ENCODE results near the gene BATF2. TPM values are rescaled to one million over a fixed set of nuclear protein-coding genes. Genes with fewer than 3 reads are reported as not detected.

The BATF2 gene
- total and polyA plus RNA-seq, 4 donors, result 0.51 to 3.2 (median 1.4) TPM

- no peaks in the 10 kb centered on the region for H3K9me3 ChIP-seq (ENCODE audit: control insufficient read depth in 4 of 4, low read length in 3 of 4)
- 81% methylated on average over 1 of the region's 1 CpG for WGBS
- no peak overlapping the region for H3K9ac ChIP-seq (ENCODE audit: low read depth in 1 of 2, low read length in 2 of 2)
- no peaks in the 10 kb centered on the region for H3K27me3 ChIP-seq (ENCODE audit: control insufficient read depth in 4 of 4, insufficient read depth in 4 of 4, low read length in 3 of 4)
- peaks cover 0 to 22% (median 13%) of the 10 kb centered on the region in 4 donors for H3K4me1 ChIP-seq (ENCODE audit: control insufficient read depth in 4 of 4, insufficient read depth in 4 of 4, low read length in 3 of 4)
- no peaks in the 10 kb centered on the region for H3K36me3 ChIP-seq (ENCODE audit: control insufficient read depth in 4 of 4, insufficient read depth in 3 of 4, low read depth in 1 of 4, low read length in 3 of 4)
- no peak overlapping the region for H3K27ac ChIP-seq (ENCODE audit: low read depth in 1 of 2, low read length in 2 of 2)
- TF ChIP-seq RXRA (IDR thresholded peaks at IDR 0.05) (no peak), NR2F2 (IDR thresholded peaks at IDR 0.05) (no peak), TAF1 (conservative IDR thresholded peaks at IDR 0.05) (no peak), EGR1 (IDR thresholded peaks at IDR 0.05; ENCODE audit: low read depth in 2 of 2) (no peak), FOXA2 (IDR thresholded peaks at IDR 0.05) (no peak), FOXA1 (IDR thresholded peaks at IDR 0.05) (no peak), GABPA (IDR thresholded peaks at IDR 0.05 in 1 of 2, conservative IDR thresholded peaks at IDR 0.05 in 1 of 2) (no peak), HNF4A (conservative IDR thresholded peaks at IDR 0.05) (no peak), RAD21 (IDR thresholded peaks at IDR 0.05) (no peak)
- TF ChIP-seq, protein P1, sequence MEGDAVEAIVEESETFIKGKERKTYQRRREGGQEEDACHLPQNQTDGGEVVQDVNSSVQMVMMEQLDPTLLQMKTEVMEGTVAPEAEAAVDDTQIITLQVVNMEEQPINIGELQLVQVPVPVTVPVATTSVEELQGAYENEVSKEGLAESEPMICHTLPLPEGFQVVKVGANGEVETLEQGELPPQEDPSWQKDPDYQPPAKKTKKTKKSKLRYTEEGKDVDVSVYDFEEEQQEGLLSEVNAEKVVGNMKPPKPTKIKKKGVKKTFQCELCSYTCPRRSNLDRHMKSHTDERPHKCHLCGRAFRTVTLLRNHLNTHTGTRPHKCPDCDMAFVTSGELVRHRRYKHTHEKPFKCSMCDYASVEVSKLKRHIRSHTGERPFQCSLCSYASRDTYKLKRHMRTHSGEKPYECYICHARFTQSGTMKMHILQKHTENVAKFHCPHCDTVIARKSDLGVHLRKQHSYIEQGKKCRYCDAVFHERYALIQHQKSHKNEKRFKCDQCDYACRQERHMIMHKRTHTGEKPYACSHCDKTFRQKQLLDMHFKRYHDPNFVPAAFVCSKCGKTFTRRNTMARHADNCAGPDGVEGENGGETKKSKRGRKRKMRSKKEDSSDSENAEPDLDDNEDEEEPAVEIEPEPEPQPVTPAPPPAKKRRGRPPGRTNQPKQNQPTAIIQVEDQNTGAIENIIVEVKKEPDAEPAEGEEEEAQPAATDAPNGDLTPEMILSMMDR (IDR thresholded peaks at IDR 0.05; ENCODE audit: low read depth, low read length, missing input control), result no peak
- TF ChIP-seq, protein P2, sequence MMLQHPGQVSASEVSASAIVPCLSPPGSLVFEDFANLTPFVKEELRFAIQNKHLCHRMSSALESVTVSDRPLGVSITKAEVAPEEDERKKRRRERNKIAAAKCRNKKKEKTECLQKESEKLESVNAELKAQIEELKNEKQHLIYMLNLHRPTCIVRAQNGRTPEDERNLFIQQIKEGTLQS (IDR thresholded peaks at IDR 0.05), result no peak
- DNase-seq (ENCODE audit: low spot score), result no peak
- no peak overlapping the region for H3K4me3 ChIP-seq (ENCODE audit: low read depth in 1 of 3, low read length in 3 of 3)
Measured at GRCh38 chr11:64998141-64998540, 1.4 kb upstream of the BATF2 start.

- H3K4me1 ChIP-seq (ENCODE audit: control insufficient read depth in 4 of 4, insufficient read depth in 4 of 4, low read length in 3 of 4), result peaks cover 0 to 22% (median 13%) of the 10 kb centered on the region in 4 donors
- DNase-seq (ENCODE audit: low spot score), result no peak
- WGBS, result 13% methylated on average over 11 of the region's 11 CpGs
- H3K9ac ChIP-seq (ENCODE audit: low read depth in 1 of 2, low read length in 2 of 2), result peak overlapping the region; percentile 87 to 95
- no peaks in the 10 kb centered on the region for H3K9me3 ChIP-seq (ENCODE audit: control insufficient read depth in 4 of 4, low read length in 3 of 4)
- TF ChIP-seq RAD21 (IDR thresholded peaks at IDR 0.05) (no peak), EGR1 (IDR thresholded peaks at IDR 0.05; ENCODE audit: low read depth in 2 of 2) (no peak), MAX (IDR thresholded peaks at IDR 0.05) (no peak), TAF1 (conservative IDR thresholded peaks at IDR 0.05) (no peak), FOXA2 (IDR thresholded peaks at IDR 0.05) (no peak), JUND (IDR thresholded peaks at IDR 0.05) (no peak), NR2F2 (IDR thresholded peaks at IDR 0.05) (no peak), FOXA1 (IDR thresholded peaks at IDR 0.05) (no peak), REST (IDR thresholded peaks at IDR 0.05) (no peak), YY1 (IDR thresholded peaks at IDR 0.05) (no peak), HNF4A (conservative IDR thresholded peaks at IDR 0.05) (no peak), ZBTB33 (IDR thresholded peaks at IDR 0.05) (no peak)
- TF ChIP-seq, protein P1 (IDR thresholded peaks at IDR 0.05; ENCODE audit: low read depth, low read length, missing input control), result no peak
- TF ChIP-seq, protein P2 (IDR thresholded peaks at IDR 0.05), result no peak
- H3K27ac ChIP-seq (ENCODE audit: low read depth in 1 of 2, low read length in 2 of 2), result peak overlapping the region; percentile 73 to 78
- H3K36me3 ChIP-seq (ENCODE audit: control insufficient read depth in 4 of 4, insufficient read depth in 3 of 4, low read depth in 1 of 4, low read length in 3 of 4), result peaks cover 0 to 2% (median 0%) of the 10 kb centered on the region in 4 donors
- no peaks in the 10 kb centered on the region for H3K27me3 ChIP-seq (ENCODE audit: control insufficient read depth in 4 of 4, insufficient read depth in 4 of 4, low read length in 3 of 4)
- peak overlapping the region; percentile 77 to 92 (median 80) for H3K4me3 ChIP-seq (ENCODE audit: low read depth in 1 of 3, low read length in 3 of 3)
Measured at GRCh38 chr11:64996327-64996709, 453 bp downstream of the BATF2 start.

All from liver (tissue), 9 donors.